DND-41 (cell line): ENCODE results near the gene AQP2.

Source experiments
- ATAC-seq: fragments of 200-7000 bp; cut with Tn5 transposase; 3 replicates; pipeline ENCODE4 v1.9.1; 2021; ENCODE audit warnings: low read depth; ENCODE audit not compliant: insufficient read depth
- DNase-seq: peaks from one replicate; pipeline ENCODE4 v3.0.0-alpha.2; 2020
- H2AFZ ChIP-seq: 2 replicates; pipeline ENCODE4 v1.6.0; 2012; ENCODE audit warnings: low read depth, low read length
- H3K27ac ChIP-seq: 2 replicates; pipeline ENCODE4 v1.5.1; 2012; ENCODE audit warnings: low read length, inconsistent platforms
- H3K27me3 ChIP-seq: fragments of 200-600 bp; sonication (generic); 2 replicates; pipeline ENCODE4 v1.6.0; 2012; ENCODE audit warnings: low read length, mild to moderate bottlenecking, inconsistent platforms; ENCODE audit not compliant: insufficient read depth, poor library complexity
- H3K36me3 ChIP-seq: 2 replicates; pipeline ENCODE4 v1.5.1; 2012; ENCODE audit warnings: low read length, inconsistent platforms; ENCODE audit not compliant: insufficient read depth
- H3K4me1 ChIP-seq: 2 replicates; pipeline ENCODE4 v1.5.1; 2012; ENCODE audit warnings: mild to moderate bottlenecking, low read length; ENCODE audit not compliant: insufficient read depth
- H3K4me2 ChIP-seq: 2 replicates; pipeline ENCODE4 v1.6.0; 2012; ENCODE audit warnings: mild to moderate bottlenecking, moderate library complexity, low read length, inconsistent platforms; ENCODE audit not compliant: insufficient read depth
- H3K4me3 ChIP-seq, 2 experiments: fragments of 200-600 bp in 1 of 2; shearing (Covaris generic) in 1 of 2; 2 replicates each; pipeline ENCODE4 v1.5.1; 2012 to 2016; ENCODE audit warnings: inconsistent platforms in 2 of 2, low read length in 2 of 2, mild to moderate bottlenecking in 2 of 2, low read depth in 1 of 2, moderate library complexity in 1 of 2
- H3K79me2 ChIP-seq: 2 replicates; pipeline ENCODE4 v1.6.0; 2012; ENCODE audit warnings: low read length, inconsistent platforms; ENCODE audit not compliant: insufficient read depth
- H3K9ac ChIP-seq: 2 replicates; pipeline ENCODE4 v1.6.0; 2012; ENCODE audit warnings: low read depth, mild to moderate bottlenecking, inconsistent platforms, low read length, moderate library complexity
- H3K9me3 ChIP-seq: 2 replicates; pipeline ENCODE4 v1.5.1; 2012; ENCODE audit warnings: low read length, moderate library complexity, mild to moderate bottlenecking, inconsistent platforms; ENCODE audit not compliant: insufficient read depth, severe bottlenecking
- H4K20me1 ChIP-seq: 2 replicates; pipeline ENCODE4 v1.6.0; 2012; ENCODE audit warnings: low read length; ENCODE audit not compliant: insufficient read depth
- CTCF ChIP-seq: IDR thresholded peaks from 2 replicates; pipeline ENCODE4 v1.5.1; 2012; ENCODE audit warnings: borderline replicate concordance, low read length, moderate library complexity, mild to moderate bottlenecking; ENCODE audit not compliant: poor library complexity, severe bottlenecking; ENCODE audit errors: extremely low read depth
- EZH2 ChIP-seq: IDR thresholded peaks from 3 replicates; pipeline ENCODE4 v1.6.1; 2012; ENCODE audit warnings: borderline replicate concordance, low read depth, mild to moderate bottlenecking, moderate library complexity, low read length, inconsistent platforms; ENCODE audit not compliant: severe bottlenecking

AQP2 gene

GRCh38 chr12:49933796-49934195 is 16.7 kb upstream of the AQP2 start:
- H3K27me3 ChIP-seq, result peaks cover 12% of the 10 kb centered on the region
- no peak for DNase-seq
- no peak overlapping the region for H3K9ac ChIP-seq
- no peaks in the 10 kb centered on the region for H3K36me3 ChIP-seq
- H3K4me2 ChIP-seq, result no peak overlapping the region
- no peaks in the 10 kb centered on the region for H3K79me2 ChIP-seq
- H4K20me1 ChIP-seq, result no peaks in the 10 kb centered on the region
- H2AFZ ChIP-seq, result no peak overlapping the region
- no peak for TF ChIP-seq EZH2
- TF ChIP-seq CTCF, result no peak
- no peaks in the 10 kb centered on the region for H3K4me1 ChIP-seq
- no peak for ATAC-seq
- H3K27ac ChIP-seq, result no peak overlapping the region
- no peaks in the 10 kb centered on the region for H3K9me3 ChIP-seq
- no peak overlapping the region for H3K4me3 ChIP-seq

- Histone ChIP-seq H2AFZ (no peak overlapping the region), H3K4me1 (no peaks in the 10 kb centered on the region), H4K20me1 (no peaks in the 10 kb centered on the region), H3K27me3 (peaks cover 8% of the 10 kb centered on the region), H3K36me3 (no peaks in the 10 kb centered on the region), H3K27ac (no peak overlapping the region), H3K9ac (no peak overlapping the region), H3K9me3 (no peaks in the 10 kb centered on the region), H3K4me3 (no peak overlapping the region), H3K79me2 (no peaks in the 10 kb centered on the region), H3K4me2 (no peak overlapping the region)
- no peak for ATAC-seq
- DNase-seq, result no peak
- TF ChIP-seq CTCF (no peak), EZH2 (no peak)
These were observed 16.0 kb upstream of the AQP2 start for GRCh38 chr12:49934505-49934904.

- TF ChIP-seq EZH2 (no peak), CTCF (no peak)
- no peak overlapping the region for H3K4me2 ChIP-seq
- H2AFZ ChIP-seq, result no peak overlapping the region
- DNase-seq (no peak), ATAC-seq (no peak)
- peaks cover 1% of the 10 kb centered on the region for H3K27me3 ChIP-seq
- no peaks in the 10 kb centered on the region for H3K9me3 ChIP-seq
- H3K79me2 ChIP-seq, result no peaks in the 10 kb centered on the region
- no peaks in the 10 kb centered on the region for H4K20me1 ChIP-seq
- no peak overlapping the region for H3K27ac ChIP-seq
- no peak overlapping the region for H3K4me3 ChIP-seq
- H3K4me1 ChIP-seq, result no peaks in the 10 kb centered on the region
- no peak overlapping the region for H3K9ac ChIP-seq
- no peaks in the 10 kb centered on the region for H3K36me3 ChIP-seq
These were observed 13.6 kb upstream of the AQP2 start for GRCh38 chr12:49936925-49937324.

- Histone ChIP-seq H3K9me3 (no peaks in the 10 kb centered on the region), H3K4me1 (no peaks in the 10 kb centered on the region), H3K9ac (no peak overlapping the region), H3K27me3 (no peaks in the 10 kb centered on the region), H3K4me3 (no peak overlapping the region), H3K27ac (no peak overlapping the region), H2AFZ (no peak overlapping the region), H3K4me2 (no peak overlapping the region), H3K79me2 (no peaks in the 10 kb centered on the region), H4K20me1 (no peaks in the 10 kb centered on the region), H3K36me3 (no peaks in the 10 kb centered on the region)
- ATAC-seq (no peak), DNase-seq (no peak)
- TF ChIP-seq CTCF (no peak), EZH2 (no peak)
These were observed 12.8 kb upstream of the AQP2 start for GRCh38 chr12:49937639-49938300.
